Germinal center (tissue), 1 donor: ENCODE results near the gene LMOD3.

ENCODE experiments used
- DNase-seq: peaks from one replicate; pipeline ENCODE4 v3.0.0; 2012; ENCODE audit warnings: mixed read lengths, low spot score

Gene LMOD3

DNA sequence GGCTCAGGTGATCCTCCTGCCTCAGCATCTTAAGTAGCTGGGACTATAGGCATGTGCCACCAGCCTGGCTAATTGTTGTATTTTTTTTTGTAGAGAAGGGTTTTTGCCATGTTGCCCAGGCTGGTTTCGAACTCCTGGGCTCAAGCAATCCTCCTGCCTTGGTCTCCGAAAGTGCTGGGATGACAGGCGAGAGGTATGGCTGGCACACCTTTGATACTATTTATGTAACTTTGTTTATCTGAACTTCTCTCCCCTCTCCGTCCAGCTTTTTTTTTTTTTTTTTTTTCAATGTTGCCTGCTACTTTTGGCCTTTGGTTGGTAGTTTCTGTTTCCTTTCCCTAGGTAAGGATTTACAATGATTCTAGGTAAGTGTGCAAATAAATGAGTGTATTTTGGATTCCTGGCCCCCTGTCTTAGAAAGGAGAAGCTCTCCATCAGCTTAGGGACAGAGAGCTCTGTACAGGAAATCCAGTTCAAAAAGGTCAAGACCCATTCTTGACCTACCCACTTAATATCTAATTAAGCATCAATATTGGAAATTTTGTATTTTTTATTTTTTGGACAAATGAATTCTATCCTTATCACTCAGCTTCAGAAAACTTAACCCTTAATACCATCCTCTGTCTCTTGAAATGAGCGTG is 30.9 kb downstream of the LMOD3 start:
- no peak for DNase-seq

DNA sequence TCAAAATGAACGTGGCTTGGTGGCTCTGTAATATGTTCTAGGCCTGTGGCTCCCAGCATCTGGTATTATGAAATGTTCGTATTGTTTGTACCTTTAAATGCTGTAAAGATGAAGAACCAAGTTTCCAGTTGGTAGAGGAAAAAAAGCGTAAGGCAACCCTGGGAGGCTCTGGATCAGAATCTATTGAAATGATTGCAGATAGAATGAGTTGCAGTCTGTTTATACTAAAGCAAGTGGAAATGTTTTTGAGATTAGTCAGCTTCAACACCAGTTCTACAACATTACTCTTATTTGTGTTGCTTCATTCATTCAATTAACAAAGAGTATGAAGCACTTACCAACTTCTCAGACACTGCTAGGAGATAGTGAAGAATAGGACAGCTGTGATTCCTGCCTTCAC is 32.4 kb downstream of the LMOD3 start:
- DNase-seq: no peak

DNA sequence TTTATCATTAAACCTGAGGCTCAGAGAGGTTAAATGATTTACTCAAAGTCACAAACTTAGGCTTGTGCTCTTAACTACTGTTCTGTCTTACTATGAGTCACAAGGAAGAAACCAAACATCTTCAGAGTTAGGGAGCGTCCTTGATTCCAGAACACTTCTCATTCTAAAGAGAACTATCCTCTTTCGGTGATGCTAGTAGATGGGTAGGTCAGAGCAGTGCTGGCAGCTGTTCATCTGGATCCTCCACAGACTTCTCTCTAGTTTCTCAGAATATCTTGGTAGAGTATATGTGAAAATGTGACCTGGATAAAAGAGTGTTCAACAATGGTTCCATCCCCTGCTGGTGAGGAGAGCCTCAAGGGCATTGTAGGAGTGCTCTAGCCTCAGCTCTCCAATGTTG is 34.3 kb downstream of the LMOD3 start:
- DNase-seq: no peak

DNA sequence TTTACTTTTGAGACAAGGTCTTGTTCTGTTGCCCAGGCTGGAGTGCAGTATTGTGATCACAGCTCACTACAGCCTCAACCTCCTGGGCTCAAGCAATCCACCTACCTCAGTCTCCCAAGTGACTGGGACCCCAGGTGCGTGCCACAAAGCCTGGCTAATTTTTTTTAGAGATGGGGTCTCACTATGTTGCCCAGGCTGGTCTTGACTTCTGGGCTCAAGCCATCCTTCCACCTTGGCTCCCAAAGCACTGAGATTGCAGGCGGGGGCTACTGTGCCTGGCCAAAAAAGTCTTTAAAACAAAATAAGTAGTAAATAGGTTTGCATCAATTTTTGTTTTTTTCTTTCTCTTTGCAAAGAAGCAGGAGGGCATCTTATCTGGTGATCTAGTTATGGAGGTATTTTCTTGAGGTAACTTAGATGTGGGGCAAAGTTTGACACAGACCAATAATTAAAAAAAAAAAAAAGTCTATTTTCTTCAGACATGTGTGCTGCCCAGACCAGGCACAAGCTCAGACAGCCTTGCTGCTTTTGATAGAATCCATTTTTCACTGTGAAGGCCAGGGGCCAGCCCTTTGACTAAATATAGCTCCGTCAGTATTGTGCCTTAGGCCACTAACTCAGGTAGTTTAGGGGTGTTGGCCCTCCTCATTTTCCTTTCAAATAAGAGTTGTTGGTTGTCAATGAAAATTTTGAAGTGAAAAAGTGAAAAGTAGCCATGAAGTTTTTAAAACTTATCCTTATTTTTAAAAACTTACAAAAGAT is 35.2 kb downstream of the LMOD3 start:
- DNase-seq: no peak

DNA sequence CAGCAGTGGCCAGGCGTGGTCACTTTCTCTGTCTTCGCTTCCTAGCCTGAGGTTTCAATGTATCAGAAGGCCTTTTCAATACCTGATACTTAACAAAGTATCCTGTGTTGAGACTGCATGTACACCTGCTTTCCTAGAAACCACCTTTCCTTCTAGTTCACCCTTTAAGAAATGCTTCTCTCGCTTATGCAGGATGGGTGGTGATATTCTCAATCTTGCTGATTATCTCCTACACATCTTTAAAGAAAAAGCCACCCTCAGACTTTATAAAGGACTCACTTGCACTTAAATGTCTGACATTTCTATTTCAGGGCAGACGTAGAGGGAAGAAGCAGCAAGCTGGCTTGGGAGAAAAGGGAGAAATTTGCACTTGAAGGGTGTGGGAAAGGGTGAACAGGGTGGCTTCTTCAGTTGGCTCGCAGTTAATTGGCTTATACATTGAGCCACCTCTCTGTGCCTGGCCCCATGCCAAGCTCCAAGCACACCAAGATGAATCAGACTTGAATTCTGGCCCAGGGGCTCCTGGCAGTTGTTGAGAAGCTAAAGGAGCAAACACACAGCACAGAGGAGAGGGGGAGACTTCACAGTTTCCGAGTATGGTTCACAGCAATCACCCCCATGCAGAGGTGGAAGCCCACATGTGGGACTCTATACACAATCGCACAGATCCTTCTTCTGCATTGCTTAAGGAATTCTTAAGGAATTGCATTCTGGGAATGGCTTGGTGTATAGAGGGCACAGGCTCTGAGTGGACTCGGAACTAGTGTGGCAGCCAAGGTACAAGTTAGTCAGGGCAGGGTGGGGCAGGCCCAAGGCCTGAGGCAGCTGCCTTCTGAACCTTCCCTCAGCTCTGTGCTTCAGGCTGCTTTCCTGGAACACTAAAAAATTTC is 36.3 kb downstream of the LMOD3 start:
- DNase-seq: no peak

DNA sequence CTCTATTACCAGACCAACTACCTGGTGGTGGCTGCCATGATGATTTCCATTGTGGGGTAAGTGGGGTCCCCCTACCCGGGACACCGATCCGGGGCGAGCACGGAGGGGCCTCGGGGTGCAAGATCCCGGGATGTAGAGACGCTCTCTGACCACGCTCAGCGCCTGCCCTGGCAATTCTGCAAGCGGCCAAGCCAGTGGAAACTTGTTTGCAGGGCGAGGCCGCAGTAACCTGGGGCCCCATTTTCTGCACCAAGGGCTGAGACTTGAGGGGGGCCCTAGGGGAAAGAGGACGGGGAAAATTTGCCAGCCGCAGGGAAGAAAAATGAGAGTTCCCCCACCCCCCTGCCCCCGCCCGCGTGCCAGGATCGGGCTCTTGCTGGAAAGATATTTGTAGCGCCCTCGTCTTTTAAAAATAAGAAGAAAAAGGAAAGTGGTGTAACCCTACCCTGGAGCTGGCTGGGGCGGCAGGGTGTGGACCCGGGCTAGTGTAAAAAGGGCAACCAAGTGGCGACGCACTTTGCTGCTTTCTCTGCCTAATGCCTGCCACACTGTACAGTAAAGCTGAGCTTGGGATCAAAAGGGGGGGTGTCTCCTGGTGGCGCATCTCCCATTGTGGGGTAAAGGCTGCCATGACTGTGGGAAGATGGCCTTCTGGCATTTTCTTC is 37.1 kb downstream of the LMOD3 start:
- DNase-seq: no peak

DNA sequence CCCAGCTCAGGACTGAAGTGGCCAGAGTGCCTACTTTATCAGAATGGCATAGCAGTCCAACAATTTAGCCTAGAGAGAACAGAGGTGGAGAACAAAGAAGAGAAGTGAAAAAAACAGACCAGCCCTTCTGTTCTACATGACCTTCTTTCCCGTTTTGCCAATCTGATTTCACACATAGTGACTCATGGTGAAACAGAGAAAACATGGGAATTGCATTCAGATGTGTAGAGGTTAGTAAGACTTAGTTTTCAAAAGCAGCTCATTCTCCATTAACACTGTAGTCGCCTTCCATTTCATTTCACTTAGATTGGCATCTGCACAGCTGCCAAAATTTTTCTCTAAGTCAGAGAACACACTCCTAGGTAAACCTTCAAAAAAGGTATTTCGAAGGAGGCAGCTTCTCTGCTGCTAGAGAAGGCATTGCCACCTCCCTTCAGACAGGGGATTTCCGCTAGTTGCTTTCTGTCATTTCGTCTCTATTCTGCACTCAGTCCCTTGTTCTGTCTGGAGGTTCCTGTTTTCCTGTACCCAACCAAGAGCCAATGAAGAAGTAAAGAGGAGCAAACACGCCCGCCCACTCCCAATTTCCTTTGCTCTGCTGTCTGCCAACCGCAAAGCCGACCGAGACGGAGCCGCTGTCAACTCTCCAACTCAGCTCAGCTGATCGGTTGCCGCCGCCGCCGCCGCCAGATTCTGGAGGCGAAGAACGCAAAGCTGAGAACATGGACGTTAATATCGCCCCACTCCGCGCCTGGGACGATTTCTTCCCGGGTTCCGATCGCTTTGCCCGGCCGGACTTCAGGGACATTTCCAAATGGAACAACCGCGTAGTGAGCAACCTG is 37.8 kb downstream of the LMOD3 start, which contains the start of gene ARL6IP5:
Gene ARL6IP5 (plus strand): TSS at position 612 of the 842 bp plus-strand sequence. CDS start 111 bp downstream, at position 723.
- DNase-seq: peak; percentile 83

DNA sequence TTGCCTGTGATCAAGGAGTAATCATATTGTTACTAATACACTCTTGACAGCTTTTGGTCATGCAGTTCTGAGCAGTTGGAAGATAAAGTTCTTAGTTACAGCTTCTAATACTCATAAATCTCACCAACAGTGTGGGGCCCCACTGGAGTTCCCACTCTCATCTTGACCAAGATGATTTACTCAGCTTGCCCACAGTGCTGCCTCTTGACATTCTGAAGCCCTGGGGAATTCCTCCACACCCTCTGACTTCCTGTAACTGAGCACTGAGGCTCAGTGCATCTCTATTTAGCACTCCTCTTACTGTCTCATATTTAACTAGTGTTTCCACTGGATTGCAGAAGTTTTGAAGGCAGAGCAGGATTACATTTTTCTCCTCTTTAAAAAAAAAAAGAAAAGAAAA is 39.6 kb downstream of the LMOD3 start:
- DNase-seq: peak; percentile 48

DNA sequence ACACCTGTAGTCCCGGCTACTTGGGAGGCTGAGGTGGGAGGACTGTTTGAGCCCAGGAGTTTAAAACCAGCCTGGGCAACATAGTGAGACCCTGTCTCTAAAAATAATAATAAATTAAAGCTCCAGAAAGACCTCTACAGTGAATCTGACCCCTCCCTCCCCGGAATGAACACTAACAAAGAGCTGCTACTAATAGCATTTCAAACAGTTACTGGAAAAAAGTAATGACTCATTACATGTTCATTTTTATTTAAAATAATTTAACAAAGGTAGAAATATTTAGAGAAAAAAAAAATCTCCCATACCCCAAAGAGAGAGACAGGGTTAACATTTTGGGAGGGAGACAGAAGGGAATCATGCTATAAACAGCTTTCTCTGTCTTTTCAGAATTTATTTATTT is 40.0 kb downstream of the LMOD3 start:
- no peak for DNase-seq

DNA sequence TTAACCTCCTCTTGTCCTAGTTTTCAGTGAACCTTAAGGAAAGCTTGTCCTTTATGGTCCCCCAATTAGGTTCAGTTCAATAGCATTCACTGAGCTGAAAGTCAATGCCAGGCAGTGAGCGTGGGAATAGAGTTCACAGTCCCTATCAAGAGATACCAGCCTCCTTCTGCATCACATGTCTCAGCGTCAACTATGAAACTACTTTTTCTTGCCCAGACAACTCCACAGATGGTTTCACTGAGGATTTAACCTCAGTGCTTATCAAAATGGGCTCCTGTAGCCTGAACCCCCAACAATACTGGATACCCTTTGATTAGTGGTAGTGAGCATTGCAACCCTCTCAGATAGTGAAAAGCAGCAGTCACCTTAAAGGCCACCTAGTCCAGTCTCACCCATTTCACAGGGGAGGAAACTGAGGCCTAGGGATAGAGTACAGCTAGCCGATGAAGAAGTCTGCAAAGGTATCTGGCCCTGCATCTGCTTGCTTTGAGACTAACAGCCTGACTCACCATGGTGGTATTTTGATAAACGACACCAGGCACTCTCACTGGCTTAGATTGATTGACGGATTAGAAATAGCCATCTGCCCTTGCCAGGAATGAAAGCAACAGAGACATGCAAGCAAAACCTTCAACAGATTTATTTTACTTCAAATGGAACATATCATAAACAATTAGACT is 40.7 kb downstream of the LMOD3 start:
- DNase-seq: no peak

DNA sequence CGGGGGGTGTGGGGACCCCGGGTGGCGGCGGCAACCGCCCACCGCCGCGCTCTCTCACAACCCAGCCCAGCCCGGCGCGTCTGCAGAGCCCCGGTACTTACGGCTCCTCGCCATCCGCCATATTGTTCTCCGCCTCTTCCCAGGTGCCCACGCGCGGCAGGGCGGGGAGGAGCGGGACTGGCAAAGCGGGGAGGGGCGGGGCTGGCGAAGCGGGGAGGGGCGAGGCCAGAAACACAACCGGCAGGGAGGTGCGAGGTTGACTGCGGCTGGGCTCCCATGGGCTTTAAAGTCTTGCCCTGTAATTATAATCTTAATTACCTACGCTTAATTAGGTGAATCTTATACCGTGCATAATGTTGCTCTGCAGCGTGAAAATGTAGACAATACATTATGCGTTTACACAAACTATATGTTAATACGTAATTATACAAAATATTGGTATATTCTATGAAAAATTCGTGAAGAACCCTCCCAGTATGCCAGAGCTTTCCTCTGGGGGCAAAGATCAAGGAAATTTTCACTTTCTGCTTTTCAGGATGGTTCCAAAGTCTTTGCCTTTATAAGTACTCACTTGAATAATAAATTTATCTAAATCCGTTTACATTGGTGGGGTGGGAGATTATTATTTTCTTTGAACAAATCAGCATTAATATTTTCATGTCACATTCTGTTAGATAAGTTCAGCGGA is 42.0 kb downstream of the LMOD3 start, which contains the start of gene UBA3:
Gene UBA3 (minus strand): TSS at position 133 of the 688 bp plus-strand sequence. CDS start 12 bp downstream, at position 121.
- DNase-seq: peak; percentile 86

DNA sequence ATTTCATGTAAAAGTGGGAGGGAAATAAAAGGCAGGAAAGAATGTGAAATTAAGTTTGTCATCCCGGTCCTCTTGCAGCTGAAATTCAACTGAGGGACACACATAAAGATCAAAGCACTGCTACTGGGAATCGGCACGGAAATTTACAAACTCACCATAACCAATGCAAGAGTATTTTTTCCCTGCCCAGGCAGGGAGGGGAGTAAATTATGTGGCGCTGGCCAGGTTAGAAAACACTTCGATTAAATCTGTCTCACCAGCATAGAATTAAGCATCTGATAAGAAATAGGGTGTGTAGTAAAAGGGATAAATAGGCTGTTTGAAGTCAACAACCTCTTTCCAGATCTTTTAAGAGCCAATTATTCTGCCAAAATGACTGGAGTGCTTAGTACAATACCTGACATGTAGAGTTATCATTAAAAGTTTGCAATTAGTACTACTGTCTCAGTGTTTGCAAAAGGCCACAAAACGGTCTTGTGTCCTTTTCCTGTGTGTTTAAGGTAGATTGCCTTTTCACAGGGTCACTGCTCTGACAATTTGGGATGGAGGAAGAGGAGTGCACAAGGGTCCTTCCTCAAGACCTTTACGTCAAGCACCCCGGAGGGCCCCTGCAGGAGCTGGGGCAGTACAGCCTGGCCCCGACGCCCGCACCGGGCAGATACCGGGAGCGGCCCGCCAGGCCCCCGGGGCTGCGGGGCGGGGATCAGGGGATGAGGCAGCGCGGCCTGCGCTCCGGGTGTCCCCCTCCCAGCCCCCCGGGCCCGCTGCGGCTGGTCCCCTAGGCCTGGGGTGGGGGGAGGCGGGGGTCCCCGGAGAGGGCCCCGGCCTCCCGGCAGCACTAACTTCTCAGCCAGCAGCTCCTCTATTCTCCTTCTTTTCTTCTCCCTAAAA is 42.9 kb downstream of the LMOD3 start:
- DNase-seq: no peak

DNA sequence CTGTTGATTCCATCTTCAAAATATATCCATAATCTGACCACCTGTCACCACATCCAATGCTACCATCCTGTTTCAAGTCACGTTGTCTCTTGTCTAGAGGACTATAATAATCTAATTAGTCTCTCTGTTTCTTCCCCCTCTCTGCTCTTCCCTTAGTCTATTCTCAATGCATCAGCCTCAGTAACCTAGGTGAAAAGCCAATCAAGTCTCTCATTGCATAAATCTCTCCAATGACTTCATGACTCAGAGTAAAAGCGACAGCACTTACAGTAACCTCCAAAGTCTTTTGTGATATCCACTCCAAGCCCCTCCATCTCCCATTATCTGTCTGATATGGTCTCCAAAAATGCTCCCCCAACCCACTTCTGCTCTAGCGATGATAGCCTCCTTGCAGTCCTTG is 49.5 kb downstream of the LMOD3 start:
- no peak for DNase-seq

DNA sequence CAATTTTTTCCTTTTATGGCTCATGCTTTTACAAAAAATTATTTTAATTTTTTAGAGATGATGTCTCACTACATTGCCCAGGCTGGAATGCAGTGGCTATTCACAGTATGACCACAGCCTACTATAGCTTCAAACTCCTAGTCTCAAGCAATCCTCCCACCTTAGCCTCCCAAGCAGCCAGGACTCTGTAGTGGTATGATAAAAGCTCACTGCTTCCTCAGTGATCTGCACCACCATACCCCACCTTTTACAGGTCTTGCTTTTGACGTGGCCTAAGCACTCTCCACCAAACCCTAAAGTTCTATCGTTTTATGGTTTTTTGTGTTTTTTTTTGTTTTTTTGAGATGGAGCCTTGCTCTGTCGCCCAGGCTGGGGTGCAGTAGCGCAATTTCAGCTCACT is 56.3 kb downstream of the LMOD3 start:
- no peak for DNase-seq

DNA sequence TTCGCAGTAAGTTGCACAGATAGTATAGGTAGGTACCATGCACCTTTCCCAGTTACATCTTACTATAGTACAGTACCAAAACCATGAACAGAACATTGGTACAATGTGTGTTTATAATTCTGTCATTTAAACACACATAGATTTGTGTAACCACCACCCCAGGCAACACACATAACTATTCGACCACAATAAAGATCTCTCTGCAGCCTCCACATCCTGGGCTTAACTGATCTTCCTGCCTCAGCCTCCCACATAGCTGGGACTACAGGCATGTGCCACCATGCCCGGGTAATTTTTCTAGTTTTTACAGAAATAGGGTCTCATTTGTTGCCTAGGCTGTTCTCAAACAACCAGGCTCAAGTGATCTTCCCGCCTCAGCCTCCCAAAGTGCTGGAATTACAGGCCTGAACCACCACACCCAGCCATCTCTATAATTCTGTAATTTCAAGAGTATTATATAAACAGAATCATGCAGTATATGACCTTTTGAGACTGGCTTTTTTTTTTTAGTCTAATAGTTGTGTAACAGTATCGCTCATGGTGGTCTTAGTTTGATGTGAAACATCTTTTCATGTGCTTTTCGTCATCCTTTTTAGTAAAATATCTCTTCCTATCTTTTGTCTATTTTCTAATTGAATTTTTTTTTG is 57.0 kb downstream of the LMOD3 start:
- DNase-seq: no peak

DNA sequence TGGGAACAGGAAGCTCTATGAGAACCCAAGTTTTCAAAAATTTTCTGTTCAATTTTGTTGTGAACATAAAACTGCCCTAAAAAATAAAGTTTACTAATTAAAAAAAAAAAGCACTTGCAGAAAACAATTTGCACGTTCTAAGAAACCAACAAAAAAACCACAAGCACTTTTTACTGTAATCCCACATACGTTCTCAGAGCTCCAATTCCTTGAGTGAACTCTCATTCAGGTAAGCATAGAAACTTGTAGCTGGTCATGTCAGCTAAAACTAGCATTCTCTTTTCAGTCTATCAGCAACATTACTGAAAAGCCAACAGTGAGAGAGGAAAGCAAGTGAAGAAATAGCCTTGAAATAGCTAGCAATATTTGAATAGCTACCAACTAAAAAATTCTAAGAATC is 58.8 kb downstream of the LMOD3 start:
- DNase-seq: no peak

DNA sequence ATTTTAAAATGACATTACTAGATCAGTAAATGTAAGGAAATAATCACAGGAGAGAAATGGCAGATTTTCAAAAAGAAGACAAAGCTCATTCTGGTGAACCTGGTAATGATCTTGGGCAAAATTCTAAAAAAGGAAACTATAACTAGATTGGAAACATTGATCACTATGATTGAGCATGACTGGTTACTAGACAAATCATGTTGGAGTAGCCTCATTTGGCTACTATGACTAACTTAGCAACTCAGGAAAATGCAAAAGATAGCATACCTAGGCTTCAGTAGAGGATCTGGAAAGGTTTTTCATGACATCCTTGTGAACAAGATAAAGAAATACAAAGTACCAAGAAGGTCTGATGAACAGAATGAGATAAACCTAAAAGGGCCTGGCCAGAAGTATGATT is 62.7 kb downstream of the LMOD3 start:
- DNase-seq: no peak

DNA sequence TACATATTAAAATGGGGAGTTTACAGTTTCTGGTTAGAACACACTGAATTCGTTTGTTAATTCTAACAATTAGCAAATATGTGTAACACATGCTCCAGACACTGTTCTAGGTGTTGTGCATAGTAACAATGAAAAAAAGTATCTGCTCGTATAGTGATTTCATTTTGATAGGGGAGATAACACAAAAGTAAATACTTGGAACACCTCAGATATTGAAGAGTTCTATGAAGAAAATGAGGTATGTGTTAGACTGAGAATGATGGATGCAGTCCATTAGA is 63.5 kb downstream of the LMOD3 start:
- DNase-seq: no peak
